ENCODE measurements around the gene LMNTD2. TPM values are rescaled to one million over a fixed set of nuclear protein-coding genes. Genes with fewer than 3 reads are reported as not detected.

LMNTD2 gene
- total and polyA plus RNA-seq, 5 experiments from 2014 or later: 0.96 to 7.2 (median 1.9) TPM

GRCh38 chr11:586376-587316 lies 26.1 kb upstream of the LMNTD2 start:
- no peak for DNase-seq
- Mint-ChIP-seq H3K27me3 (no peaks in the 10 kb centered on the region), H3K4me1 (peaks cover 17 to 42% (median 31%) of the 10 kb centered on the region in 4 donors), H3K9me3 (no peaks in the 10 kb centered on the region), H3K27ac (peak overlapping the region; percentile 97 to 100 (median 100)), H3K4me3 (peak overlapping the region in 4 of 10 donors; percentile 12 to 70 (median 22)), H3K36me3 (peaks cover 0 to 67% (median 13%) of the 10 kb centered on the region in 3 donors)
- ATAC-seq: no peak
- POLR2A ChIA-PET: interaction anchor here (1.1 to 3.3 kb wide), 4 partner anchors 10 to 109 kb away, joined by 3 to 48 read pairs (median 10); partner anchors contain the start of genes DEAF1, PHRF1 and TMEM80

- H3K27ac Mint-ChIP-seq: peak overlapping the region in 6 of 10 donors; percentile 4 to 67 (median 45)
- H3K4me1 Mint-ChIP-seq: peaks cover 26 to 59% (median 45%) of the 10 kb centered on the region in 4 donors
- ATAC-seq (no peak), DNase-seq (no peak)
- no peaks in the 10 kb centered on the region for H3K27me3 Mint-ChIP-seq
- POLR2A ChIA-PET: interaction anchor here (0.7 to 1.3 kb wide), 2 partner anchors 8 to 24 kb away, joined by 7 to 9 read pairs; partner anchors contain the start of gene PHRF1
- H3K36me3 Mint-ChIP-seq: peaks cover 0 to 52% (median 8%) of the 10 kb centered on the region in 3 donors
- no peaks in the 10 kb centered on the region for H3K9me3 Mint-ChIP-seq
- H3K4me3 Mint-ChIP-seq: no peak overlapping the region
Measured at GRCh38 chr11:584287-584686, 23.7 kb upstream of the LMNTD2 start.

- POLR2A ChIA-PET: interaction anchor here (0.9 to 1.4 kb wide), 2 partner anchors 13 to 46 kb away, joined by 3 to 4 read pairs; partner anchors contain the start of gene HRAS
- no peak for DNase-seq
- Mint-ChIP-seq H3K4me3 (no peak overlapping the region), H3K36me3 (peaks cover 0 to 38% (median 2%) of the 10 kb centered on the region in 3 donors), H3K27ac (peak overlapping the region in 1 of 10 donors; percentile 78), H3K9me3 (no peaks in the 10 kb centered on the region), H3K27me3 (no peaks in the 10 kb centered on the region), H3K4me1 (peaks cover 21 to 56% (median 50%) of the 10 kb centered on the region in 4 donors)
- no peak for ATAC-seq
Measured at GRCh38 chr11:581752-582151, 21.2 kb upstream of the LMNTD2 start.

- Mint-ChIP-seq H3K36me3 (peaks cover 0 to 36% (median 2%) of the 10 kb centered on the region in 3 donors), H3K4me1 (peaks cover 21 to 52% (median 48%) of the 10 kb centered on the region in 4 donors), H3K9me3 (no peaks in the 10 kb centered on the region), H3K27me3 (no peaks in the 10 kb centered on the region), H3K27ac (peak overlapping the region in 4 of 10 donors; percentile 24 to 69 (median 40)), H3K4me3 (peak overlapping the region in 7 of 10 donors; percentile 6 to 60 (median 39))
- POLR2A ChIA-PET: interaction anchor here (0.6 to 1.4 kb wide), 3 partner anchors 46 to 222 kb away, joined by 3 read pairs; partner anchors contain the start of gene HRAS
- DNase-seq (no peak), ATAC-seq (no peak)
Measured at GRCh38 chr11:581342-581741, 20.8 kb upstream of the LMNTD2 start.

- ATAC-seq: no peak
- Mint-ChIP-seq H3K36me3 (peaks cover 0 to 32% (median 2%) of the 10 kb centered on the region in 3 donors), H3K27me3 (no peaks in the 10 kb centered on the region), H3K4me3 (peak overlapping the region in 9 of 10 donors; percentile 44 to 91 (median 87)), H3K9me3 (no peaks in the 10 kb centered on the region), H3K27ac (peak overlapping the region in 7 of 10 donors; percentile 25 to 81 (median 43)), H3K4me1 (peaks cover 20 to 52% (median 48%) of the 10 kb centered on the region in 4 donors)
- POLR2A ChIA-PET: no interaction called here
- DNase-seq: no peak
Measured at GRCh38 chr11:579830-580601, 19.5 kb upstream of the LMNTD2 start.

- ATAC-seq (no peak), DNase-seq (no peak)
- Mint-ChIP-seq H3K27ac (peak overlapping the region in 9 of 10 donors; percentile 48 to 93 (median 77)), H3K4me3 (peak overlapping the region; percentile 81 to 91 (median 87)), H3K36me3 (peaks cover 0 to 24% (median 2%) of the 10 kb centered on the region in 3 donors), H3K4me1 (peaks cover 29 to 63% (median 59%) of the 10 kb centered on the region in 4 donors), H3K27me3 (peaks cover 0 to 2% (median 0%) of the 10 kb centered on the region in 5 donors), H3K9me3 (no peaks in the 10 kb centered on the region)
- POLR2A ChIA-PET: interaction anchor here (0.7 to 5.1 kb wide), 6 partner anchors 10 to 255 kb away, joined by 3 to 48 read pairs (median 26); partner anchors contain the start of genes DEAF1, IRF7, LMNTD2 and RASSF7
Measured at GRCh38 chr11:578276-579035, 17.9 kb upstream of the LMNTD2 start.

GRCh38 chr11:577611-577894 lies 17.0 kb upstream of the LMNTD2 start:
- POLR2A ChIA-PET: interaction anchor here (0.8 to 5.1 kb wide), 7 partner anchors 9 to 232 kb away, joined by 3 to 48 read pairs (median 11); partner anchors contain the start of genes DEAF1, IRF7, LMNTD2 and RASSF7
- Mint-ChIP-seq H3K4me1 (peaks cover 29 to 63% (median 59%) of the 10 kb centered on the region in 4 donors), H3K27ac (peak overlapping the region; percentile 62 to 93 (median 84)), H3K4me3 (peak overlapping the region; percentile 81 to 91 (median 87)), H3K9me3 (no peaks in the 10 kb centered on the region), H3K36me3 (peaks cover 0 to 16% (median 2%) of the 10 kb centered on the region in 3 donors), H3K27me3 (peaks cover 0 to 2% (median 0%) of the 10 kb centered on the region in 5 donors)
- DNase-seq (no peak), ATAC-seq (no peak)

GRCh38 chr11:576811-577610 lies 16.5 kb upstream of the LMNTD2 start:
- Mint-ChIP-seq H3K27ac (peak overlapping the region; percentile 62 to 93 (median 84)), H3K4me3 (peak overlapping the region; percentile 81 to 91 (median 87)), H3K4me1 (peaks cover 29 to 63% (median 59%) of the 10 kb centered on the region in 4 donors), H3K27me3 (peaks cover 0 to 2% (median 0%) of the 10 kb centered on the region in 5 donors), H3K9me3 (no peaks in the 10 kb centered on the region), H3K36me3 (peaks cover 0 to 12% (median 2%) of the 10 kb centered on the region in 3 donors)
- DNase-seq (no peak), ATAC-seq (no peak)
- POLR2A ChIA-PET: interaction anchor here (0.7 to 5.1 kb wide), 10 partner anchors 9 to 232 kb away, joined by 3 to 48 read pairs (median 5); partner anchors contain the start of genes DEAF1, GATD1, IRF7 and LMNTD2

GRCh38 chr11:575996-576768 lies 15.6 kb upstream of the LMNTD2 start, which contains the start of gene PHRF1:
PHRF1 (plus strand) TSS chr11:576470; CDS start chr11:581513, 5,043 bp downstream.
- Mint-ChIP-seq H3K27me3 (peaks cover 0 to 2% (median 0%) of the 10 kb centered on the region in 5 donors), H3K4me3 (peak within 1 kb of the TSS; percentile 87 to 99 (median 97)), H3K27ac (peak within 1 kb of the TSS; percentile 93 to 99 (median 98)), H3K9me3 (no peaks in the 10 kb centered on the region), H3K36me3 (peaks cover 0 to 4% (median 0%) of the 10 kb centered on the region in 3 donors), H3K4me1 (peaks cover 25 to 55% (median 53%) of the 10 kb centered on the region in 4 donors)
- POLR2A ChIA-PET: interaction anchor here (0.6 to 5.1 kb wide), 27 partner anchors 9 to 369 kb away, joined by 3 to 48 read pairs (median 4); partner anchors contain the start of genes BET1L, DEAF1, GATD1 and HRAS
- DNase-seq (peak; percentile 91 to 99 (median 96)), ATAC-seq (peak; percentile 80 to 87)
